Measurements from ENCODE around the gene FKBP8. TPM values are rescaled to one million over a fixed set of nuclear protein-coding genes. Genes with fewer than 3 reads are reported as not detected.

Gene FKBP8
- total RNA-seq, 1 donor from 2014 or later: 246 TPM

GRCh38 chr19:18501832-18502231 lies 41.5 kb downstream of the FKBP8 start:
- Mint-ChIP-seq H3K4me1 (ENCODE audit: low read depth, unreplicated experiment) (peaks cover 23% of the 10 kb centered on the region), H3K4me3 (ENCODE audit: unreplicated experiment) (no peak overlapping the region), H3K27ac (ENCODE audit: unreplicated experiment) (no peak overlapping the region), H3K27me3 (ENCODE audit: low read depth, unreplicated experiment) (no peaks in the 10 kb centered on the region), H3K9me3 (ENCODE audit: unreplicated experiment) (no peaks in the 10 kb centered on the region), H3K36me3 (ENCODE audit: low read depth, unreplicated experiment) (peaks cover 3% of the 10 kb centered on the region)
- no peaks in the 10 kb centered on the region for H3K27me3 ChIP-seq (ENCODE audit: insufficient read depth, low read length)
- H3K36me3 ChIP-seq (ENCODE audit: insufficient read depth, low read length): no peaks in the 10 kb centered on the region
- no peak overlapping the region for H3K9ac ChIP-seq (ENCODE audit: low read length)
- peaks cover 10% of the 10 kb centered on the region for H3K4me1 ChIP-seq (ENCODE audit: insufficient read depth, low read length)
- peaks cover 100% of the 10 kb centered on the region for H3K79me2 ChIP-seq (ENCODE audit: insufficient read depth, low read length)
- no peaks in the 10 kb centered on the region for H3K9me3 ChIP-seq (ENCODE audit: insufficient read depth, low read depth, low read length)
- no peak for TF ChIP-seq CTCF (IDR thresholded peaks at IDR 0.05; ENCODE audit: insufficient read depth, low read depth, low read length)
- no peak for TF ChIP-seq EZH2 (IDR thresholded peaks at IDR 0.05; ENCODE audit: insufficient read depth, low read length)
- no peak overlapping the region for H3K27ac ChIP-seq (ENCODE audit: low read depth, low read length)
- DNase-seq (ENCODE audit: low read depth) (no peak), FAIRE-seq (no peak)
- no peak overlapping the region for H3K4me3 ChIP-seq (ENCODE audit: insufficient read depth, low read depth, low read length)
- H3K4me2 ChIP-seq (ENCODE audit: low read length): no peak overlapping the region
- no peak overlapping the region for H2AFZ ChIP-seq (ENCODE audit: low read depth, low read length)
- H4K20me1 ChIP-seq (ENCODE audit: insufficient read depth, low read length): peaks cover 100% of the 10 kb centered on the region

- H3K4me3 Mint-ChIP-seq (ENCODE audit: unreplicated experiment): no peak overlapping the region
- TF ChIP-seq CTCF (IDR thresholded peaks at IDR 0.05; ENCODE audit: insufficient read depth, low read depth, low read length) (no peak), EZH2 (IDR thresholded peaks at IDR 0.05; ENCODE audit: insufficient read depth, low read length) (no peak)
These were observed 42.0 kb downstream of the FKBP8 start for GRCh38 chr19:18501351-18501750.

GRCh38 chr19:18500799-18501198 lies 42.6 kb downstream of the FKBP8 start:
- Histone ChIP-seq H3K9ac (ENCODE audit: low read length) (no peak overlapping the region), H3K27me3 (ENCODE audit: insufficient read depth, low read length) (no peaks in the 10 kb centered on the region), H3K27ac (ENCODE audit: low read depth, low read length) (no peak overlapping the region), H3K4me3 (ENCODE audit: insufficient read depth, low read depth, low read length) (no peak overlapping the region), H3K79me2 (ENCODE audit: insufficient read depth, low read length) (peaks cover 99% of the 10 kb centered on the region), H3K4me1 (ENCODE audit: insufficient read depth, low read length) (peaks cover 17% of the 10 kb centered on the region), H2AFZ (ENCODE audit: low read depth, low read length) (no peak overlapping the region), H3K9me3 (ENCODE audit: insufficient read depth, low read depth, low read length) (no peaks in the 10 kb centered on the region), H3K36me3 (ENCODE audit: insufficient read depth, low read length) (no peaks in the 10 kb centered on the region), H3K4me2 (ENCODE audit: low read length) (no peak overlapping the region), H4K20me1 (ENCODE audit: insufficient read depth, low read length) (peaks cover 100% of the 10 kb centered on the region)
- FAIRE-seq (no peak), DNase-seq (ENCODE audit: low read depth) (no peak)
- H3K36me3 Mint-ChIP-seq (ENCODE audit: low read depth, unreplicated experiment): peaks cover 3% of the 10 kb centered on the region
- no peak overlapping the region for H3K27ac Mint-ChIP-seq (ENCODE audit: unreplicated experiment)
- H3K4me3 Mint-ChIP-seq (ENCODE audit: unreplicated experiment): no peak overlapping the region
- no peaks in the 10 kb centered on the region for H3K27me3 Mint-ChIP-seq (ENCODE audit: low read depth, unreplicated experiment)
- peaks cover 32% of the 10 kb centered on the region for H3K4me1 Mint-ChIP-seq (ENCODE audit: low read depth, unreplicated experiment)
- TF ChIP-seq EZH2 (IDR thresholded peaks at IDR 0.05; ENCODE audit: insufficient read depth, low read length) (no peak), CTCF (IDR thresholded peaks at IDR 0.05; ENCODE audit: insufficient read depth, low read depth, low read length) (no peak)
- H3K9me3 Mint-ChIP-seq (ENCODE audit: unreplicated experiment): no peaks in the 10 kb centered on the region

More at GRCh38 chr19:18501351-18501750, 42.0 kb downstream of the FKBP8 start:
- no peaks in the 10 kb centered on the region for H3K36me3 ChIP-seq (ENCODE audit: insufficient read depth, low read length)
- H3K4me1 ChIP-seq (ENCODE audit: insufficient read depth, low read length): peaks cover 12% of the 10 kb centered on the region
- H2AFZ ChIP-seq (ENCODE audit: low read depth, low read length): no peak overlapping the region
- H3K27me3 Mint-ChIP-seq (ENCODE audit: low read depth, unreplicated experiment): no peaks in the 10 kb centered on the region
- H3K79me2 ChIP-seq (ENCODE audit: insufficient read depth, low read length): peaks cover 99% of the 10 kb centered on the region
- no peaks in the 10 kb centered on the region for H3K9me3 ChIP-seq (ENCODE audit: insufficient read depth, low read depth, low read length)
- no peaks in the 10 kb centered on the region for H3K27me3 ChIP-seq (ENCODE audit: insufficient read depth, low read length)
- no peak overlapping the region for H3K27ac ChIP-seq (ENCODE audit: low read depth, low read length)
- no peak overlapping the region for H3K27ac Mint-ChIP-seq (ENCODE audit: unreplicated experiment)
- H3K4me1 Mint-ChIP-seq (ENCODE audit: low read depth, unreplicated experiment): peaks cover 27% of the 10 kb centered on the region
- DNase-seq (ENCODE audit: low read depth) (no peak), FAIRE-seq (no peak)
- no peak overlapping the region for H3K4me2 ChIP-seq (ENCODE audit: low read length)
- no peaks in the 10 kb centered on the region for H3K9me3 Mint-ChIP-seq (ENCODE audit: unreplicated experiment)
- no peak overlapping the region for H3K9ac ChIP-seq (ENCODE audit: low read length)
- H3K4me3 ChIP-seq (ENCODE audit: insufficient read depth, low read depth, low read length): no peak overlapping the region
- peaks cover 3% of the 10 kb centered on the region for H3K36me3 Mint-ChIP-seq (ENCODE audit: low read depth, unreplicated experiment)
- peaks cover 100% of the 10 kb centered on the region for H4K20me1 ChIP-seq (ENCODE audit: insufficient read depth, low read length)
